Measurements from ENCODE around the gene HPSE2. TPM values are rescaled to one million over a fixed set of nuclear protein-coding genes. Genes with fewer than 3 reads are reported as not detected.

The HPSE2 gene
- total and polyA plus RNA-seq, 2 of the 13 experiments (the other 11 are each of a cell fraction or from before 2014, with no cell fraction given), result 0.01 TPM; not detected in 1

GRCh38 chr10:98414932-98415730 is 820.5 kb downstream of the HPSE2 start, which contains the start of gene PYROXD2 (continued):
- peak; percentile 43; the same call in 1 of the 2 replicates for TF ChIP-seq ZBTB26 (CRISPR knock-in tag; IDR thresholded peaks at IDR 0.05; ENCODE audit: borderline replicate concordance)
- peak; percentile 96 for TF ChIP-seq POLR2AphosphoS5 (IDR thresholded peaks at IDR 0.05; ENCODE audit: low read depth, low read length)
- peak; percentile 59 for TF ChIP-seq IRF9 (CRISPR knock-in tag; IDR thresholded peaks at IDR 0.05; ENCODE audit: borderline replicate concordance)
- TF ChIP-seq STAT6 (CRISPR knock-in tag; IDR thresholded peaks at IDR 0.05; ENCODE audit: borderline replicate concordance), result peak; percentile 28; the same call in 1 of the 2 replicates
- peak; percentile 95 for TF ChIP-seq PATZ1 (CRISPR knock-in tag; IDR thresholded peaks at IDR 0.05)
- peak; percentile 71; the same call in 1 of the 2 replicates for TF ChIP-seq ZNF839 (CRISPR knock-in tag; IDR thresholded peaks at IDR 0.05; ENCODE audit: borderline replicate concordance)
- no peak for TF ChIP-seq NONO (IDR thresholded peaks at IDR 0.05)
- TF ChIP-seq NONO (CRISPR knock-in tag; conservative IDR thresholded peaks at IDR 0.05), result peak; percentile 77
- peak; percentile 33 for TF ChIP-seq IKZF4 (CRISPR knock-in tag; IDR thresholded peaks at IDR 0.05; ENCODE audit: borderline replicate concordance, low read depth, not compliant biosample characterization)
- TF ChIP-seq ZNF121 (CRISPR knock-in tag; IDR thresholded peaks at IDR 0.05), result peak; percentile 23; the same call in 1 of the 2 replicates
- TF ChIP-seq ZNF772 (CRISPR knock-in tag; IDR thresholded peaks at IDR 0.05), result peak; percentile 81
- no peak for TF ChIP-seq HDAC6 (IDR thresholded peaks at IDR 0.05; ENCODE audit: low read depth, low read length)
- TF ChIP-seq GLI4 (CRISPR knock-in tag; IDR thresholded peaks at IDR 0.05; ENCODE audit: borderline replicate concordance), result peak; percentile 39; the same call in 1 of the 2 replicates
- peak; percentile 62; the same call in 1 of the 2 replicates for TF ChIP-seq ZNF670 (CRISPR knock-in tag; IDR thresholded peaks at IDR 0.05; ENCODE audit: borderline replicate concordance)
- TF ChIP-seq RBM22 (optimal IDR thresholded peaks at IDR 0.05; ENCODE audit: low read length), result peak; percentile 74
- peak; percentile 90 for TF ChIP-seq DR1 (CRISPR knock-in tag; IDR thresholded peaks at IDR 0.05)
- peak; percentile 85 for TF ChIP-seq SALL2 (CRISPR knock-in tag; IDR thresholded peaks at IDR 0.05)
- peak; percentile 77 for TF ChIP-seq MAZ (IDR thresholded peaks at IDR 0.05; ENCODE audit: borderline replicate concordance, low read depth, low read length)
- TF ChIP-seq MAZ (CRISPR knock-in tag; IDR thresholded peaks at IDR 0.05; ENCODE audit: low read depth), result peak; percentile 74
- 0 out of 2 replicates have a peak, but pooled peaks have one; percentile 18 for TF ChIP-seq MTA1 (CRISPR knock-in tag; IDR thresholded peaks at IDR 0.05; ENCODE audit: borderline replicate concordance)
- peak; percentile 49 for TF ChIP-seq GATAD2A (CRISPR knock-in tag; IDR thresholded peaks at IDR 0.05)
- no peak for TF ChIP-seq NR3C1 (CRISPR knock-in tag; IDR thresholded peaks at IDR 0.05)
- TF ChIP-seq ERF (CRISPR knock-in tag; IDR thresholded peaks at IDR 0.05), result peak; percentile 85
